KMS-11 (cell line): ENCODE results near the gene EYA3.

Experiments
- H2AFZ ChIP-seq: fragments of 200-600 bp; sonication (generic); 2 replicates; pipeline ENCODE4 v1.6.1; 2016; ENCODE audit warnings: antibody characterized with exemption, mixed run types, low read depth
- H3K27ac ChIP-seq: fragments of 200-600 bp; sonication (generic); 2 replicates; pipeline ENCODE4 v1.6.1; 2016; ENCODE audit warnings: mild to moderate bottlenecking, mixed run types
- H3K27me3 ChIP-seq: fragments of 200-600 bp; sonication (generic); 2 replicates; pipeline ENCODE4 v1.6.1; 2017; ENCODE audit warnings: mild to moderate bottlenecking, low read depth, mixed run types, moderate library complexity; ENCODE audit not compliant: insufficient read depth
- H3K36me3 ChIP-seq: fragments of 200-600 bp; sonication (generic); 2 replicates; pipeline ENCODE4 v1.6.1; 2017; ENCODE audit warnings: mild to moderate bottlenecking, mixed run types; ENCODE audit not compliant: insufficient read depth
- H3K4me1 ChIP-seq: fragments of 200-600 bp; sonication (generic); 2 replicates; pipeline ENCODE4 v1.6.1; 2016; ENCODE audit warnings: mild to moderate bottlenecking, low read depth, mixed run types; ENCODE audit not compliant: poor library complexity, severe bottlenecking
- H3K4me2 ChIP-seq: fragments of 200-600 bp; sonication (generic); 2 replicates; pipeline ENCODE4 v1.7.0; 2016; ENCODE audit warnings: mild to moderate bottlenecking, mixed run types
- H3K4me3 ChIP-seq: fragments of 200-600 bp; sonication (generic); IDR thresholded peaks from 2 replicates; pipeline ENCODE4 v1.6.1; 2017; ENCODE audit warnings: low read depth, low read length, mixed read lengths; ENCODE audit not compliant: insufficient read depth
- H3K79me2 ChIP-seq: fragments of 200-600 bp; sonication (generic); 2 replicates; pipeline ENCODE4 v1.6.1; 2016; ENCODE audit warnings: low read depth, mixed run types; ENCODE audit not compliant: insufficient read depth
- H3K9ac ChIP-seq: fragments of 200-600 bp; sonication (generic); 2 replicates; pipeline ENCODE4 v1.6.1; 2016; ENCODE audit warnings: mild to moderate bottlenecking, mixed run types
- H4K20me1 ChIP-seq: fragments of 200-600 bp; sonication (generic); 2 replicates; pipeline ENCODE4 v1.6.1; 2016; ENCODE audit warnings: mild to moderate bottlenecking, mixed run types; ENCODE audit not compliant: insufficient read depth
- CTCF ChIP-seq: fragments of 200-600 bp; sonication (generic); conservative IDR thresholded peaks from 2 replicates; pipeline ENCODE4 v1.6.1; 2017; ENCODE audit warnings: low read depth, mild to moderate bottlenecking, antibody characterized with exemption, low read length, moderate library complexity, mixed read lengths

EYA3 gene

GRCh38 chr1:28099050-28099769, 10.8 kb upstream of the EYA3 start:
- no peak overlapping the region for H2AFZ ChIP-seq
- peaks cover 6% of the 10 kb centered on the region for H3K4me1 ChIP-seq

DNA sequence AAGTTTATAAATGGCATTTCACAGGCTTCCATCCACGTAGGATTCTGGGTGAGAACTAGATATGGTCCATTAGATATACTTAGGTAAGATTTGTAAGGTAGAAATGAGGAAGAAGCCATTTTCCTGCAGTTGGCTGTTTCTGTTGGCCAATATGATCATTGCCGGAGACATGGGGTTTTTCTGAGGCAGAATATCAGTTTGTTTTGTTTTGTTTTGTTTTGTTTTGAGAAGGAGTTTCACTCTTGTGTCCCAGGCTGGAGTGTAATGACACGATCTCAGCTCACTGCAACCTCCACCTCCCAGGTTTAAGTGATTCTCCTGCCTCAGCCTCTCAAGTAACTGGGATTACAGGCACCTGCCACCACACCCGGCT, 8.7 kb upstream of the EYA3 start:
- no peak for TF ChIP-seq CTCF
- Histone ChIP-seq H4K20me1 (no peaks in the 10 kb centered on the region), H3K27ac (no peak overlapping the region), H3K9ac (no peak overlapping the region), H3K36me3 (no peaks in the 10 kb centered on the region), H3K4me2 (no peak overlapping the region; the same call in 1 of the 2 replicates), H3K79me2 (no peaks in the 10 kb centered on the region), H2AFZ (no peak overlapping the region), H3K4me1 (peaks cover 6% of the 10 kb centered on the region), H3K4me3 (no peak overlapping the region), H3K27me3 (no peaks in the 10 kb centered on the region)

More at GRCh38 chr1:28099050-28099769, 10.8 kb upstream of the EYA3 start:
- Histone ChIP-seq H3K36me3 (no peaks in the 10 kb centered on the region), H3K4me3 (no peak overlapping the region), H4K20me1 (no peaks in the 10 kb centered on the region), H3K79me2 (no peaks in the 10 kb centered on the region), H3K27me3 (no peaks in the 10 kb centered on the region), H3K4me2 (no peak overlapping the region), H3K27ac (no peak overlapping the region), H3K9ac (no peak overlapping the region)
- TF ChIP-seq CTCF = no peak

GRCh38 chr1:28096210-28097099, 8.0 kb upstream of the EYA3 start:
- no peaks in the 10 kb centered on the region for H3K79me2 ChIP-seq
- H3K36me3 ChIP-seq = no peaks in the 10 kb centered on the region
- no peak overlapping the region for H2AFZ ChIP-seq
- H3K4me1 ChIP-seq = peaks cover 7% of the 10 kb centered on the region
- H3K27ac ChIP-seq = no peak overlapping the region
- no peak overlapping the region for H3K9ac ChIP-seq
- TF ChIP-seq CTCF = no peak
- no peak overlapping the region for H3K4me3 ChIP-seq
- no peak overlapping the region for H3K4me2 ChIP-seq
- H3K27me3 ChIP-seq = no peaks in the 10 kb centered on the region
- no peaks in the 10 kb centered on the region for H4K20me1 ChIP-seq

- Histone ChIP-seq H3K79me2 (peaks cover 21% of the 10 kb centered on the region), H3K9ac (no peak overlapping the region), H3K36me3 (no peaks in the 10 kb centered on the region), H3K4me1 (peaks cover 20% of the 10 kb centered on the region), H4K20me1 (no peaks in the 10 kb centered on the region), H3K27ac (no peak overlapping the region), H3K4me3 (no peak overlapping the region), H3K27me3 (no peaks in the 10 kb centered on the region), H2AFZ (no peak overlapping the region), H3K4me2 (no peak overlapping the region)
- TF ChIP-seq CTCF = peak; percentile 90
Measured at GRCh38 chr1:28091043-28091781, 2.8 kb upstream of the EYA3 start.
